Measurements from ENCODE around the gene GRPEL2.

GRCh38 chr5:149320791-149321330 is 24.4 kb upstream of the GRPEL2 start:
- TF ChIP-seq CTCF (tag by site-specific recombination; IDR thresholded peaks at IDR 0.05) (no peak), ZNF324 (tag by site-specific recombination; IDR thresholded peaks at IDR 0.05) (no peak), ZNF621 (tag by site-specific recombination; IDR thresholded peaks at IDR 0.05) (no peak), ZBTB1 (tag by site-specific recombination; IDR thresholded peaks at IDR 0.05) (no peak), ZNF274 (IDR thresholded peaks at IDR 0.05; ENCODE audit: low read length) (no peak), ZNF274 (tag by site-specific recombination; IDR thresholded peaks at IDR 0.05; ENCODE audit: borderline replicate concordance) (no peak)
- TF ChIP-seq, protein P1, sequence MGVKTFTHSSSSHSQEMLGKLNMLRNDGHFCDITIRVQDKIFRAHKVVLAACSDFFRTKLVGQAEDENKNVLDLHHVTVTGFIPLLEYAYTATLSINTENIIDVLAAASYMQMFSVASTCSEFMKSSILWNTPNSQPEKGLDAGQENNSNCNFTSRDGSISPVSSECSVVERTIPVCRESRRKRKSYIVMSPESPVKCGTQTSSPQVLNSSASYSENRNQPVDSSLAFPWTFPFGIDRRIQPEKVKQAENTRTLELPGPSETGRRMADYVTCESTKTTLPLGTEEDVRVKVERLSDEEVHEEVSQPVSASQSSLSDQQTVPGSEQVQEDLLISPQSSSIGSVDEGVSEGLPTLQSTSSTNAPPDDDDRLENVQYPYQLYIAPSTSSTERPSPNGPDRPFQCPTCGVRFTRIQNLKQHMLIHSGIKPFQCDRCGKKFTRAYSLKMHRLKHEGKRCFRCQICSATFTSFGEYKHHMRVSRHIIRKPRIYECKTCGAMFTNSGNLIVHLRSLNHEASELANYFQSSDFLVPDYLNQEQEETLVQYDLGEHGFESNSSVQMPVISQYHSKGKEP (tag by site-specific recombination; IDR thresholded peaks at IDR 0.05) = no peak
- TF ChIP-seq, protein P2, sequence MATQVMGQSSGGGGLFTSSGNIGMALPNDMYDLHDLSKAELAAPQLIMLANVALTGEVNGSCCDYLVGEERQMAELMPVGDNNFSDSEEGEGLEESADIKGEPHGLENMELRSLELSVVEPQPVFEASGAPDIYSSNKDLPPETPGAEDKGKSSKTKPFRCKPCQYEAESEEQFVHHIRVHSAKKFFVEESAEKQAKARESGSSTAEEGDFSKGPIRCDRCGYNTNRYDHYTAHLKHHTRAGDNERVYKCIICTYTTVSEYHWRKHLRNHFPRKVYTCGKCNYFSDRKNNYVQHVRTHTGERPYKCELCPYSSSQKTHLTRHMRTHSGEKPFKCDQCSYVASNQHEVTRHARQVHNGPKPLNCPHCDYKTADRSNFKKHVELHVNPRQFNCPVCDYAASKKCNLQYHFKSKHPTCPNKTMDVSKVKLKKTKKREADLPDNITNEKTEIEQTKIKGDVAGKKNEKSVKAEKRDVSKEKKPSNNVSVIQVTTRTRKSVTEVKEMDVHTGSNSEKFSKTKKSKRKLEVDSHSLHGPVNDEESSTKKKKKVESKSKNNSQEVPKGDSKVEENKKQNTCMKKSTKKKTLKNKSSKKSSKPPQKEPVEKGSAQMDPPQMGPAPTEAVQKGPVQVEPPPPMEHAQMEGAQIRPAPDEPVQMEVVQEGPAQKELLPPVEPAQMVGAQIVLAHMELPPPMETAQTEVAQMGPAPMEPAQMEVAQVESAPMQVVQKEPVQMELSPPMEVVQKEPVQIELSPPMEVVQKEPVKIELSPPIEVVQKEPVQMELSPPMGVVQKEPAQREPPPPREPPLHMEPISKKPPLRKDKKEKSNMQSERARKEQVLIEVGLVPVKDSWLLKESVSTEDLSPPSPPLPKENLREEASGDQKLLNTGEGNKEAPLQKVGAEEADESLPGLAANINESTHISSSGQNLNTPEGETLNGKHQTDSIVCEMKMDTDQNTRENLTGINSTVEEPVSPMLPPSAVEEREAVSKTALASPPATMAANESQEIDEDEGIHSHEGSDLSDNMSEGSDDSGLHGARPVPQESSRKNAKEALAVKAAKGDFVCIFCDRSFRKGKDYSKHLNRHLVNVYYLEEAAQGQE (tag by site-specific recombination; IDR thresholded peaks at IDR 0.05) = no peak
- TF ChIP-seq, protein P3, sequence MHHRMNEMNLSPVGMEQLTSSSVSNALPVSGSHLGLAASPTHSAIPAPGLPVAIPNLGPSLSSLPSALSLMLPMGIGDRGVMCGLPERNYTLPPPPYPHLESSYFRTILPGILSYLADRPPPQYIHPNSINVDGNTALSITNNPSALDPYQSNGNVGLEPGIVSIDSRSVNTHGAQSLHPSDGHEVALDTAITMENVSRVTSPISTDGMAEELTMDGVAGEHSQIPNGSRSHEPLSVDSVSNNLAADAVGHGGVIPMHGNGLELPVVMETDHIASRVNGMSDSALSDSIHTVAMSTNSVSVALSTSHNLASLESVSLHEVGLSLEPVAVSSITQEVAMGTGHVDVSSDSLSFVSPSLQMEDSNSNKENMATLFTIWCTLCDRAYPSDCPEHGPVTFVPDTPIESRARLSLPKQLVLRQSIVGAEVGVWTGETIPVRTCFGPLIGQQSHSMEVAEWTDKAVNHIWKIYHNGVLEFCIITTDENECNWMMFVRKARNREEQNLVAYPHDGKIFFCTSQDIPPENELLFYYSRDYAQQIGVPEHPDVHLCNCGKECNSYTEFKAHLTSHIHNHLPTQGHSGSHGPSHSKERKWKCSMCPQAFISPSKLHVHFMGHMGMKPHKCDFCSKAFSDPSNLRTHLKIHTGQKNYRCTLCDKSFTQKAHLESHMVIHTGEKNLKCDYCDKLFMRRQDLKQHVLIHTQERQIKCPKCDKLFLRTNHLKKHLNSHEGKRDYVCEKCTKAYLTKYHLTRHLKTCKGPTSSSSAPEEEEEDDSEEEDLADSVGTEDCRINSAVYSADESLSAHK (tag by site-specific recombination; IDR thresholded peaks at IDR 0.05) = no peak
